HCT116 (cell line): ENCODE data around the gene SYNGR1. TPM values are rescaled to one million over a fixed set of nuclear protein-coding genes. Genes with fewer than 3 reads are reported as not detected.

ENCODE experiments used
- ATAC-seq: fragments of 200-7000 bp; cut with Tn5 transposase; 2 replicates; pipeline ENCODE4 v1.9.1; 2020; ENCODE audit warnings: mild to moderate bottlenecking, moderate library complexity
- BruUV-seq: library from RNA; stranded (reverse); fragments of 400-500 nt; replicated peaks from 2 replicates; lab custom pipeline; 2021; lab: Mats Ljungman, UMichigan
- CTCF ChIA-PET: fragments of 300-600 bp; sonication (Branson Sonifier 250); formaldehyde crosslinking; loops from one replicate; lab custom pipeline; 2021; ENCODE audit warnings: antibody characterized with exemption; lab: Charles Lee
- POLR2A ChIA-PET: fragments of 300-600, 350-600 bp; sonication (Branson Sonifier 250); formaldehyde crosslinking; loops from one replicate; lab custom pipeline; 2021; ENCODE audit warnings: antibody characterized with exemption; lab: Charles Lee
- RAD21 ChIA-PET, 2 experiments: fragments of 300-600 bp; sonication (Branson Sonifier 250); formaldehyde crosslinking; loops; one replicate each; lab custom pipeline; 2023; ENCODE audit warnings: low total read pairs in 2 of 2; ENCODE audit not compliant: uncharacterized antibody in 2 of 2, unreplicated experiment in 2 of 2, low non-redundant PET in 1 of 2; lab: Charles Lee
- DNase-seq: peaks from one replicate; pipeline ENCODE4 v3.0.0-alpha.2; 2010; ENCODE audit warnings: low read depth, low spot score
- H2AFZ ChIP-seq: fragments of 200-600 bp; shearing (Covaris generic), sonication (generic); 2 replicates; pipeline ENCODE4 v1.6.1; 2017; ENCODE audit warnings: low read depth, mixed run types, mixed read lengths, antibody characterized with exemption, low read length; ENCODE audit not compliant: poor library complexity, severe bottlenecking
- H3K27ac ChIP-seq: 2 replicates; pipeline ENCODE4 v1.5.1; 2012; ENCODE audit warnings: low read depth, low read length
- H3K27me3 ChIP-seq: fragments of 200-600 bp; sonication (generic); 2 replicates; pipeline ENCODE4 v1.6.1; 2016; ENCODE audit warnings: mixed run types, low read length, mixed read lengths; ENCODE audit not compliant: insufficient read depth
- H3K36me3 ChIP-seq, 2 experiments: fragments of 200-500 bp in 1 of 2; fragments of 200-600 bp in 1 of 2; sonication (Bioruptor generic) in 1 of 2; sonication (generic) in 1 of 2; 2 replicates each; pipeline versions ENCODE4 v1.5.1 to v1.6.1; 2014 to 2016; ENCODE audit warnings: low read length in 2 of 2, inconsistent platforms in 1 of 2, mixed read lengths in 1 of 2, mixed run types in 1 of 2; ENCODE audit not compliant: insufficient read depth in 2 of 2, control insufficient read depth in 1 of 2
- H3K4me1 ChIP-seq, 2 experiments: fragments of 200-600 bp in 1 of 2; sonication (generic) in 1 of 2; 2 replicates each; pipeline versions ENCODE4 v1.5.1 to v1.6.1; 2012 to 2017; ENCODE audit warnings: low read length in 2 of 2, inconsistent platforms in 1 of 2, mild to moderate bottlenecking in 1 of 2, mixed read lengths in 1 of 2, mixed run types in 1 of 2, moderate library complexity in 1 of 2; ENCODE audit not compliant: insufficient read depth in 2 of 2, control insufficient read depth in 1 of 2
- H3K4me2 ChIP-seq: fragments of 200-600 bp; sonication (generic); 2 replicates; pipeline ENCODE4 v1.6.1; 2017; ENCODE audit warnings: mixed run types, low read length, mixed read lengths
- H3K4me3 ChIP-seq, 2 experiments: fragments of 200-600 bp in 1 of 2; sonication (generic) in 1 of 2; replicated peaks in 1 of 2; 2 replicates each; pipeline ENCODE4 v1.5.1; 2011 to 2016; ENCODE audit warnings: low read length in 2 of 2, control low read depth in 1 of 2, low read depth in 1 of 2, mild to moderate bottlenecking in 1 of 2, mixed read lengths in 1 of 2, mixed run types in 1 of 2
- H3K79me2 ChIP-seq: fragments of 200-600 bp; sonication (generic); 2 replicates; pipeline ENCODE4 v1.6.1; 2017; ENCODE audit warnings: mild to moderate bottlenecking, mixed run types, low read length, moderate library complexity, mixed read lengths; ENCODE audit not compliant: insufficient read depth
- H3K9ac ChIP-seq: fragments of 200-600 bp; sonication (generic); 2 replicates; pipeline ENCODE4 v1.6.1; 2016; ENCODE audit warnings: low read length, mixed read lengths
- H3K9me2 ChIP-seq: fragments of 200-600 bp; sonication (generic), shearing (Covaris generic); 2 replicates; pipeline ENCODE4 v1.6.1; 2017; ENCODE audit warnings: mixed run types, mild to moderate bottlenecking, moderate library complexity; ENCODE audit not compliant: insufficient read depth
- H3K9me3 ChIP-seq, 2 experiments: fragments of 200-500 bp in 1 of 2; fragments of 200-600 bp in 1 of 2; sonication (Bioruptor generic) in 1 of 2; sonication (generic) in 1 of 2; 2 replicates each; pipeline ENCODE4 v1.6.1; 2014 to 2017; ENCODE audit warnings: low read length in 2 of 2, mixed read lengths in 2 of 2, inconsistent platforms in 1 of 2, low read depth in 1 of 2, mild to moderate bottlenecking in 1 of 2, mixed run types in 1 of 2, moderate library complexity in 1 of 2; ENCODE audit not compliant: control insufficient read depth in 1 of 2, insufficient read depth in 1 of 2
- H4K20me1 ChIP-seq: fragments of 200-600 bp; sonication (generic), shearing (Covaris generic); 2 replicates; pipeline ENCODE4 v1.6.1; 2017; ENCODE audit warnings: mixed run types, mild to moderate bottlenecking, moderate library complexity; ENCODE audit not compliant: insufficient read depth
- ATF3 ChIP-seq: IDR thresholded peaks from 2 replicates; pipeline ENCODE4 v1.6.1; 2012
- CEBPB ChIP-seq: IDR thresholded peaks from 2 replicates; pipeline ENCODE4 v1.6.1; 2012; ENCODE audit warnings: low read depth
- FOSL1 ChIP-seq: IDR thresholded peaks from 2 replicates; pipeline ENCODE4 v1.6.1; 2012; ENCODE audit warnings: low read depth
- JUND ChIP-seq: IDR thresholded peaks from 2 replicates; pipeline ENCODE4 v1.6.1; 2012
- POLR2A ChIP-seq: IDR thresholded peaks from 2 replicates; pipeline ENCODE4 v1.7.0; 2011; ENCODE audit warnings: borderline replicate concordance; ENCODE audit not compliant: insufficient read depth, insufficient read length; ENCODE audit errors: extremely low read depth
- RAD21 ChIP-seq: IDR thresholded peaks from 2 replicates; pipeline ENCODE4 v1.6.1; 2012; ENCODE audit warnings: low read depth, mild to moderate bottlenecking
- SIN3A ChIP-seq: IDR thresholded peaks from 2 replicates; pipeline ENCODE4 v1.6.1; 2012; ENCODE audit warnings: low read depth
- SRF ChIP-seq: IDR thresholded peaks from 2 replicates; pipeline ENCODE4 v1.6.1; 2012; ENCODE audit warnings: low read depth
- ZFX ChIP-seq: fragments of 450-650 bp; IDR thresholded peaks from 2 replicates; pipeline ENCODE4 v1.6.1; 2017
- intact Hi-C: fragments of 100-400 bp; cut with micrococcal nuclease; formaldehyde crosslinking; loops from 2 replicates; pipeline ENCODE4 v1.10.0; 2022
- total RNA-seq: library from RNA; stranded (reverse); gene quantifications from one replicate; pipeline ENCODE4 v1.2.1, GENCODE V29; 2021; ENCODE audit not compliant: unreplicated experiment
- TF ChIP-seq, protein P1 (sequence below): IDR thresholded peaks from 2 replicates; pipeline ENCODE4 v1.6.1; 2012; ENCODE audit warnings: low read depth

Gene SYNGR1
- total RNA-seq, 1 experiment from 2014 or later, result 20.7 TPM

- no peak for TF ChIP-seq CEBPB
- no peak for TF ChIP-seq FOSL1
- no peak for TF ChIP-seq ZFX
- TF ChIP-seq, protein P1, sequence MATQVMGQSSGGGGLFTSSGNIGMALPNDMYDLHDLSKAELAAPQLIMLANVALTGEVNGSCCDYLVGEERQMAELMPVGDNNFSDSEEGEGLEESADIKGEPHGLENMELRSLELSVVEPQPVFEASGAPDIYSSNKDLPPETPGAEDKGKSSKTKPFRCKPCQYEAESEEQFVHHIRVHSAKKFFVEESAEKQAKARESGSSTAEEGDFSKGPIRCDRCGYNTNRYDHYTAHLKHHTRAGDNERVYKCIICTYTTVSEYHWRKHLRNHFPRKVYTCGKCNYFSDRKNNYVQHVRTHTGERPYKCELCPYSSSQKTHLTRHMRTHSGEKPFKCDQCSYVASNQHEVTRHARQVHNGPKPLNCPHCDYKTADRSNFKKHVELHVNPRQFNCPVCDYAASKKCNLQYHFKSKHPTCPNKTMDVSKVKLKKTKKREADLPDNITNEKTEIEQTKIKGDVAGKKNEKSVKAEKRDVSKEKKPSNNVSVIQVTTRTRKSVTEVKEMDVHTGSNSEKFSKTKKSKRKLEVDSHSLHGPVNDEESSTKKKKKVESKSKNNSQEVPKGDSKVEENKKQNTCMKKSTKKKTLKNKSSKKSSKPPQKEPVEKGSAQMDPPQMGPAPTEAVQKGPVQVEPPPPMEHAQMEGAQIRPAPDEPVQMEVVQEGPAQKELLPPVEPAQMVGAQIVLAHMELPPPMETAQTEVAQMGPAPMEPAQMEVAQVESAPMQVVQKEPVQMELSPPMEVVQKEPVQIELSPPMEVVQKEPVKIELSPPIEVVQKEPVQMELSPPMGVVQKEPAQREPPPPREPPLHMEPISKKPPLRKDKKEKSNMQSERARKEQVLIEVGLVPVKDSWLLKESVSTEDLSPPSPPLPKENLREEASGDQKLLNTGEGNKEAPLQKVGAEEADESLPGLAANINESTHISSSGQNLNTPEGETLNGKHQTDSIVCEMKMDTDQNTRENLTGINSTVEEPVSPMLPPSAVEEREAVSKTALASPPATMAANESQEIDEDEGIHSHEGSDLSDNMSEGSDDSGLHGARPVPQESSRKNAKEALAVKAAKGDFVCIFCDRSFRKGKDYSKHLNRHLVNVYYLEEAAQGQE, result no peak
- no peak for TF ChIP-seq SRF
These were observed 15.6 kb downstream of the SYNGR1 start (continued) for GRCh38 chr22:39365492-39365780.

DNA sequence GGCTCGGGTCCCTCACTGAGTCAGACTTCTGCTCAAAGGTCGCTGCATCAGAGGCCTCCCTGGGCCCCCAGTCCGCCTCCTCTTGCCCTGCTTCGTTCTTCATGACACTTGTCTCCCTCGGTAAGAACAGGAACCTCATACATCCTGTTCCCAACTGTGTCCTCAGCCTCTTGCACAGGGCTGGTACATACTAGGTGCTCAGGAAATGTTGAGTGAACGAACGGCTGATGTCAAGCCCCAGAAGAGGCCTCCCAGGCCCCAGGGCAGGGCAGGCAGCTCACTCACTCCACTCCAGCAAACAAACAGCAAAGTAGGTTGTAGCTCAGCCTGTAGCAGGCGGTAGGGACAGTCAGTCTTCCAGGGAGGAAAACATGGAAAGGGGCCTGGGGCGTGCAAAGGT is 17.2 kb downstream of the SYNGR1 start:
- ATAC-seq (no peak), DNase-seq (no peak)
- Histone ChIP-seq H3K9me3 (no peaks in the 10 kb centered on the region; a peak in 2 of 4 replicates), H3K27me3 (no peaks in the 10 kb centered on the region), H3K9ac (no peak overlapping the region), H3K79me2 (no peaks in the 10 kb centered on the region), H4K20me1 (no peaks in the 10 kb centered on the region), H3K9me2 (no peaks in the 10 kb centered on the region), H3K4me2 (no peak overlapping the region), H3K36me3 (no peaks in the 10 kb centered on the region), H3K4me1 (peaks cover 2 to 18% of the 10 kb centered on the region in 2 experiments; a peak in 2 of 4 replicates), H2AFZ (no peak overlapping the region), H3K27ac (no peak overlapping the region), H3K4me3 (no peak overlapping the region)
- POLR2A ChIA-PET, result no interaction called here
- BruUV-seq, result no TSS peak
- RAD21 ChIA-PET, result no interaction called here
- intact Hi-C loops, result no loop called here
- CTCF ChIA-PET, result no interaction called here
- no peak for TF ChIP-seq JUND
- TF ChIP-seq RAD21, result no peak
- TF ChIP-seq POLR2A, result no peak
- no peak for TF ChIP-seq SIN3A
- TF ChIP-seq ATF3, result no peak
